ENCODE measurements around the gene TDRKH. TPM values are rescaled to one million over a fixed set of nuclear protein-coding genes. Genes with fewer than 3 reads are reported as not detected.
A peak's percentile ranks its signal among the peaks of the same experiment; 100 is the strongest.

The TDRKH gene
- total RNA-seq, 2 experiments from 2014 or later = 10.2 to 21.1 TPM

DNA sequence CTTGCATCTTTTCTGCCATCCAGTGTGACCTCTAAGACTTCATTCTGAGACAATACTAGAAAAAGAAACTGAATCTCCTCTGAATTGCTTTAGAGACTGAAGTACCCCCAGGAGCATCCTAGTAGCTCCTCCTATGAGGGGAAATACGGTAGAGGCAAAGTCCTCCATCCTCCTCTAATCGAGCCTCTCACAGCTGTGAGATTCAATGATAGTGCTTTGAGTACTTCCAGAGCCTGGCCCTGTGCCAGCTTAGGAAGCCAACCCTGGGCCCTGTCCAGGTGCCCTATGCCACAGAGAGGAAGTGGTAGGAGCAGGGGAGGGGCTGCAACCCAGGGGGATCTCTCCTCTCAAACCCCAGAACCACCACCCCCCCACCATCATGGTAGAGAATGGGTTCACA, 30.6 kb upstream of the TDRKH start:
- no peak overlapping the region for H3K4me3 ChIP-seq (ENCODE audit: low read depth, low read length, poor library complexity, severe bottlenecking)
- no peaks in the 10 kb centered on the region for H4K20me1 ChIP-seq (ENCODE audit: insufficient read depth, low read length)
- H3K79me2 ChIP-seq (ENCODE audit: insufficient read depth, low read depth, low read length) = no peaks in the 10 kb centered on the region
- POLR2A ChIA-PET = no interaction called here
- peaks cover 26% of the 10 kb centered on the region for H3K4me1 ChIP-seq (ENCODE audit: insufficient read depth, low read length, poor library complexity, severe bottlenecking)
- H3K9me3 ChIP-seq (ENCODE audit: low read length) = no peaks in the 10 kb centered on the region
- no peak for TF ChIP-seq EZH2phosphoT487 (IDR thresholded peaks at IDR 0.05; ENCODE audit: borderline replicate concordance, low read depth, low read length)
- TF ChIP-seq CTCF (conservative IDR thresholded peaks at IDR 0.05; ENCODE audit: low read length) = no peak
- no peak overlapping the region for H2AFZ ChIP-seq (ENCODE audit: low read length)
- no peaks in the 10 kb centered on the region for H3K36me3 ChIP-seq (ENCODE audit: insufficient read depth, low read length)
- H3K4me2 ChIP-seq (ENCODE audit: low read length) = no peak overlapping the region
- intact Hi-C loops (cut with micrococcal nuclease; ENCODE audit: unreplicated experiment) = no loop called here
- DNase-seq (ENCODE audit: low spot score) = peak; percentile 13
- no peak overlapping the region for H3K27ac ChIP-seq (ENCODE audit: low read depth, low read length, poor library complexity, severe bottlenecking)
- CTCF ChIA-PET (ENCODE audit: unreplicated experiment) = no interaction called here
- BruUV-seq (replicated peaks) = no TSS peak
- no peaks in the 10 kb centered on the region for H3K9me2 ChIP-seq (ENCODE audit: insufficient read depth, low read length)

GRCh38 chr1:151819976-151820623, 29.8 kb upstream of the TDRKH start:
- Histone ChIP-seq H3K4me1 (ENCODE audit: insufficient read depth, low read length, poor library complexity, severe bottlenecking) (peaks cover 25% of the 10 kb centered on the region), H3K79me2 (ENCODE audit: insufficient read depth, low read depth, low read length) (no peaks in the 10 kb centered on the region), H4K20me1 (ENCODE audit: insufficient read depth, low read length) (no peaks in the 10 kb centered on the region), H3K9me3 (ENCODE audit: low read length) (no peaks in the 10 kb centered on the region), H3K9me2 (ENCODE audit: insufficient read depth, low read length) (no peaks in the 10 kb centered on the region), H3K27ac (ENCODE audit: low read depth, low read length, poor library complexity, severe bottlenecking) (no peak overlapping the region), H3K36me3 (ENCODE audit: insufficient read depth, low read length) (no peaks in the 10 kb centered on the region), H3K4me2 (ENCODE audit: low read length) (no peak overlapping the region), H2AFZ (ENCODE audit: low read length) (no peak overlapping the region), H3K4me3 (ENCODE audit: low read depth, low read length, poor library complexity, severe bottlenecking) (no peak overlapping the region)
- CTCF ChIA-PET (ENCODE audit: unreplicated experiment) = interaction anchor here (0.6 kb wide), 1 partner anchor 10 kb away, joined by 4 read pairs; no protein-coding TSS in a partner anchor
- no TSS peak for BruUV-seq (replicated peaks)
- intact Hi-C loops (cut with micrococcal nuclease; ENCODE audit: unreplicated experiment) = no loop called here
- DNase-seq (ENCODE audit: low spot score) = no peak
- POLR2A ChIA-PET = interaction anchor here (0.9 kb wide), 1 partner anchor 9 kb away, joined by 3 read pairs; no protein-coding TSS in a partner anchor
- TF ChIP-seq CTCF (conservative IDR thresholded peaks at IDR 0.05; ENCODE audit: low read length) = no peak
- no peak for TF ChIP-seq EZH2phosphoT487 (IDR thresholded peaks at IDR 0.05; ENCODE audit: borderline replicate concordance, low read depth, low read length)

- Histone ChIP-seq H3K9me2 (ENCODE audit: insufficient read depth, low read length) (no peaks in the 10 kb centered on the region), H3K4me1 (ENCODE audit: insufficient read depth, low read length, poor library complexity, severe bottlenecking) (peaks cover 25% of the 10 kb centered on the region), H4K20me1 (ENCODE audit: insufficient read depth, low read length) (no peaks in the 10 kb centered on the region), H3K27ac (ENCODE audit: low read depth, low read length, poor library complexity, severe bottlenecking) (no peak overlapping the region), H3K4me3 (ENCODE audit: low read depth, low read length, poor library complexity, severe bottlenecking) (no peak overlapping the region), H3K9me3 (ENCODE audit: low read length) (no peaks in the 10 kb centered on the region), H3K36me3 (ENCODE audit: insufficient read depth, low read length) (no peaks in the 10 kb centered on the region), H3K4me2 (ENCODE audit: low read length) (no peak overlapping the region), H3K79me2 (ENCODE audit: insufficient read depth, low read depth, low read length) (no peaks in the 10 kb centered on the region), H2AFZ (ENCODE audit: low read length) (no peak overlapping the region)
- intact Hi-C loops (cut with micrococcal nuclease; ENCODE audit: unreplicated experiment) = no loop called here
- TF ChIP-seq EZH2phosphoT487 (IDR thresholded peaks at IDR 0.05; ENCODE audit: borderline replicate concordance, low read depth, low read length) = no peak
- TF ChIP-seq CTCF (conservative IDR thresholded peaks at IDR 0.05; ENCODE audit: low read length) = no peak
- no peak for DNase-seq (ENCODE audit: low spot score)
- ChIA-PET POLR2A (no interaction called here), CTCF (ENCODE audit: unreplicated experiment) (no interaction called here)
- BruUV-seq (replicated peaks) = no TSS peak
These were observed 29.0 kb upstream of the TDRKH start for GRCh38 chr1:151819227-151819835.

Measured in OCI-LY7 (cell line).